ENCODE measurements around the gene DPYSL3. TPM values are rescaled to one million over a fixed set of nuclear protein-coding genes. Genes with fewer than 3 reads are reported as not detected.

DPYSL3 gene
- total RNA-seq, 2 experiments from 2014 or later, result 0.05 to 0.12 TPM

GRCh38 chr5:147415651-147416050 lies 94.2 kb downstream of the DPYSL3 start:
- Mint-ChIP-seq H3K4me1 (ENCODE audit: low read depth) (no peaks in the 10 kb centered on the region), H3K27ac (no peak overlapping the region), H3K27me3 (ENCODE audit: low read depth) (peaks cover 2% of the 10 kb centered on the region), H3K4me3 (no peak overlapping the region), H3K36me3 (ENCODE audit: low read depth) (no peaks in the 10 kb centered on the region), H3K9me3 (no peaks in the 10 kb centered on the region)
- intact Hi-C loops (cut with micrococcal nuclease), result no loop called here
- CTCF ChIA-PET, result no interaction called here
- no peak for DNase-seq

GRCh38 chr5:147413266-147413665 lies 96.6 kb downstream of the DPYSL3 start:
- Mint-ChIP-seq H3K27me3 (ENCODE audit: low read depth) (no peaks in the 10 kb centered on the region), H3K27ac (no peak overlapping the region), H3K4me1 (ENCODE audit: low read depth) (no peaks in the 10 kb centered on the region), H3K9me3 (no peaks in the 10 kb centered on the region), H3K4me3 (no peak overlapping the region), H3K36me3 (ENCODE audit: low read depth) (no peaks in the 10 kb centered on the region)
- CTCF ChIA-PET, result no interaction called here
- intact Hi-C loops (cut with micrococcal nuclease), result no loop called here
- no peak for DNase-seq

GRCh38 chr5:147412561-147412960 lies 97.3 kb downstream of the DPYSL3 start:
- no peak for DNase-seq
- intact Hi-C loops (cut with micrococcal nuclease), result no loop called here
- CTCF ChIA-PET, result no interaction called here
- Mint-ChIP-seq H3K27ac (no peak overlapping the region), H3K4me1 (ENCODE audit: low read depth) (no peaks in the 10 kb centered on the region), H3K4me3 (no peak overlapping the region), H3K27me3 (ENCODE audit: low read depth) (no peaks in the 10 kb centered on the region), H3K36me3 (ENCODE audit: low read depth) (no peaks in the 10 kb centered on the region), H3K9me3 (no peaks in the 10 kb centered on the region)

- Mint-ChIP-seq H3K27me3 (ENCODE audit: low read depth) (no peaks in the 10 kb centered on the region), H3K9me3 (no peaks in the 10 kb centered on the region), H3K4me3 (no peak overlapping the region), H3K27ac (no peak overlapping the region), H3K36me3 (ENCODE audit: low read depth) (no peaks in the 10 kb centered on the region), H3K4me1 (ENCODE audit: low read depth) (no peaks in the 10 kb centered on the region)
- intact Hi-C loops (cut with micrococcal nuclease), result no loop called here
- CTCF ChIA-PET, result no interaction called here
- no peak for DNase-seq
Measured at GRCh38 chr5:147411359-147412319, 98.2 kb downstream of the DPYSL3 start.

- intact Hi-C loops (cut with micrococcal nuclease), result no loop called here
- no peak for DNase-seq
- H3K4me1 Mint-ChIP-seq (ENCODE audit: low read depth), result no peaks in the 10 kb centered on the region
- H3K4me3 Mint-ChIP-seq, result no peak overlapping the region
- H3K27ac Mint-ChIP-seq, result no peak overlapping the region
- H3K36me3 Mint-ChIP-seq (ENCODE audit: low read depth), result no peaks in the 10 kb centered on the region
- no peaks in the 10 kb centered on the region for H3K9me3 Mint-ChIP-seq
- CTCF ChIA-PET, result no interaction called here
- no peaks in the 10 kb centered on the region for H3K27me3 Mint-ChIP-seq (ENCODE audit: low read depth)
Measured at GRCh38 chr5:147410496-147411358, 99.1 kb downstream of the DPYSL3 start.

GRCh38 chr5:147408980-147409379 lies 100.9 kb downstream of the DPYSL3 start:
- H3K4me3 Mint-ChIP-seq, result no peak overlapping the region
- no peaks in the 10 kb centered on the region for H3K9me3 Mint-ChIP-seq
- intact Hi-C loops (cut with micrococcal nuclease), result no loop called here
- CTCF ChIA-PET, result no interaction called here
- H3K36me3 Mint-ChIP-seq (ENCODE audit: low read depth), result no peaks in the 10 kb centered on the region
- H3K27me3 Mint-ChIP-seq (ENCODE audit: low read depth), result no peaks in the 10 kb centered on the region
- DNase-seq, result no peak
- H3K27ac Mint-ChIP-seq, result no peak overlapping the region
- H3K4me1 Mint-ChIP-seq (ENCODE audit: low read depth), result no peaks in the 10 kb centered on the region

GRCh38 chr5:147407094-147407681 lies 102.7 kb downstream of the DPYSL3 start:
- CTCF ChIA-PET, result interaction anchor here (0.5 kb wide), 1 partner anchor 149 kb away, joined by 7 read pairs; no protein-coding TSS in a partner anchor
- Mint-ChIP-seq H3K4me3 (no peak overlapping the region), H3K27me3 (ENCODE audit: low read depth) (no peaks in the 10 kb centered on the region), H3K36me3 (ENCODE audit: low read depth) (no peaks in the 10 kb centered on the region), H3K27ac (no peak overlapping the region), H3K9me3 (no peaks in the 10 kb centered on the region), H3K4me1 (ENCODE audit: low read depth) (no peaks in the 10 kb centered on the region)
- intact Hi-C loops (cut with micrococcal nuclease), result no loop called here
- DNase-seq, result no peak

GRCh38 chr5:147406636-147407035 lies 103.2 kb downstream of the DPYSL3 start:
- Mint-ChIP-seq H3K4me3 (no peak overlapping the region), H3K27ac (no peak overlapping the region)
- CTCF ChIA-PET, result interaction anchor here (0.5 kb wide), 1 partner anchor 148 kb away, joined by 7 read pairs; no protein-coding TSS in a partner anchor

GRCh38 chr5:147404706-147405105 lies 105.2 kb downstream of the DPYSL3 start:
- Mint-ChIP-seq H3K36me3 (ENCODE audit: low read depth) (no peaks in the 10 kb centered on the region), H3K27me3 (ENCODE audit: low read depth) (no peaks in the 10 kb centered on the region), H3K4me3 (no peak overlapping the region), H3K4me1 (ENCODE audit: low read depth) (no peaks in the 10 kb centered on the region), H3K9me3 (no peaks in the 10 kb centered on the region), H3K27ac (no peak overlapping the region)
- no peak for DNase-seq
- intact Hi-C loops (cut with micrococcal nuclease), result no loop called here
- CTCF ChIA-PET, result no interaction called here

More at GRCh38 chr5:147406636-147407035, 103.2 kb downstream of the DPYSL3 start:
- no peaks in the 10 kb centered on the region for H3K36me3 Mint-ChIP-seq (ENCODE audit: low read depth)
- DNase-seq, result no peak
- intact Hi-C loops (cut with micrococcal nuclease), result no loop called here
- no peaks in the 10 kb centered on the region for H3K9me3 Mint-ChIP-seq
- H3K27me3 Mint-ChIP-seq (ENCODE audit: low read depth), result no peaks in the 10 kb centered on the region
- H3K4me1 Mint-ChIP-seq (ENCODE audit: low read depth), result no peaks in the 10 kb centered on the region

GRCh38 chr5:147403651-147404640 lies 105.9 kb downstream of the DPYSL3 start:
- no peak for DNase-seq
- H3K27me3 Mint-ChIP-seq (ENCODE audit: low read depth), result no peaks in the 10 kb centered on the region
- intact Hi-C loops (cut with micrococcal nuclease), result no loop called here
- no peaks in the 10 kb centered on the region for H3K36me3 Mint-ChIP-seq (ENCODE audit: low read depth)
- CTCF ChIA-PET, result no interaction called here
- H3K4me1 Mint-ChIP-seq (ENCODE audit: low read depth), result no peaks in the 10 kb centered on the region
- no peak overlapping the region for H3K4me3 Mint-ChIP-seq
- no peak overlapping the region for H3K27ac Mint-ChIP-seq
- H3K9me3 Mint-ChIP-seq, result no peaks in the 10 kb centered on the region

- no peaks in the 10 kb centered on the region for H3K36me3 Mint-ChIP-seq (ENCODE audit: low read depth)
- no peaks in the 10 kb centered on the region for H3K4me1 Mint-ChIP-seq (ENCODE audit: low read depth)
- H3K27ac Mint-ChIP-seq, result no peak overlapping the region
- no peaks in the 10 kb centered on the region for H3K27me3 Mint-ChIP-seq (ENCODE audit: low read depth)
- no peaks in the 10 kb centered on the region for H3K9me3 Mint-ChIP-seq
- H3K4me3 Mint-ChIP-seq, result no peak overlapping the region
- intact Hi-C loops (cut with micrococcal nuclease), result no loop called here
- CTCF ChIA-PET, result no interaction called here
- DNase-seq, result no peak
Measured at GRCh38 chr5:147400881-147401280, 109.0 kb downstream of the DPYSL3 start.
